A673 (cell line): Measurements from ENCODE around the gene BRPF3. TPM values are rescaled to one million over a fixed set of nuclear protein-coding genes. Genes with fewer than 3 reads are reported as not detected.
A peak's percentile ranks its signal among the peaks of the same experiment; 100 is the strongest.

Experiments used
- BruUV-seq: library from RNA; stranded (reverse); fragments of 400-500 nt; replicated peaks from 2 replicates; lab custom pipeline; 2021; lab: Mats Ljungman, UMichigan
- CTCF ChIA-PET: fragments of 300-600 bp; sonication (Branson Sonifier 250); formaldehyde crosslinking; loops from one replicate; lab custom pipeline; 2022; ENCODE audit warnings: antibody characterized with exemption; lab: Charles Lee
- POLR2A ChIA-PET: fragments of 300-600 bp; sonication (Branson Sonifier 250); formaldehyde crosslinking; loops from one replicate; lab custom pipeline; 2022; ENCODE audit warnings: antibody characterized with exemption; ENCODE audit not compliant: low non-redundant PET; lab: Charles Lee
- DNase-seq: peaks from one replicate; pipeline ENCODE4 v3.0.0-alpha.2; 2015; ENCODE audit warnings: low spot score
- H3K27ac ChIP-seq: fragments of 200-600 bp; sonication (generic); 2 replicates; pipeline ENCODE4 v1.5.1; 2016; ENCODE audit warnings: mixed run types, low read depth, mild to moderate bottlenecking, mixed read lengths, antibody characterized with exemption, low read length; ENCODE audit not compliant: poor library complexity, severe bottlenecking
- H3K27me3 ChIP-seq: fragments of 200-600 bp; sonication (generic); replicated peaks from 2 replicates; pipeline ENCODE4 v1.6.1; 2017; ENCODE audit warnings: mixed run types, low read depth, mild to moderate bottlenecking, mixed read lengths, antibody characterized with exemption, low read length; ENCODE audit not compliant: insufficient read depth, poor library complexity
- H3K36me3 ChIP-seq: fragments of 200-600 bp; sonication (generic); 2 replicates; pipeline ENCODE4 v1.6.1; 2016; ENCODE audit warnings: mixed run types, mild to moderate bottlenecking, mixed read lengths, antibody characterized with exemption, low read length; ENCODE audit not compliant: insufficient read depth, poor library complexity, severe bottlenecking
- H3K4me1 ChIP-seq: fragments of 200-600 bp; sonication (generic); 2 replicates; pipeline ENCODE4 v1.6.1; 2017; ENCODE audit warnings: mixed run types, mild to moderate bottlenecking, mixed read lengths, antibody characterized with exemption, low read length; ENCODE audit not compliant: insufficient read depth, poor library complexity, severe bottlenecking
- H3K4me3 ChIP-seq: fragments of 200-600 bp; sonication (generic); 2 replicates; pipeline ENCODE4 v1.5.1; 2016; ENCODE audit warnings: low read depth, mixed run types, mild to moderate bottlenecking, mixed read lengths, low read length; ENCODE audit not compliant: poor library complexity, severe bottlenecking
- H3K9me3 ChIP-seq: fragments of 200-600 bp; sonication (generic); 2 replicates; pipeline ENCODE4 v1.6.1; 2016; ENCODE audit warnings: mixed run types, low read depth, mild to moderate bottlenecking, mixed read lengths, antibody characterized with exemption, low read length; ENCODE audit not compliant: poor library complexity, severe bottlenecking
- CTCF ChIP-seq: fragments of 300-800, 200-600 bp; sonication (generic); conservative IDR thresholded peaks from 2 replicates; pipeline ENCODE4 v1.5.1; 2017; ENCODE audit warnings: low read depth, mild to moderate bottlenecking, antibody characterized with exemption, low read length, moderate library complexity, mixed read lengths
- EZH2 ChIP-seq: fragments of 200-600 bp; sonication (generic); IDR thresholded peaks from 2 replicates; pipeline ENCODE4 v1.6.1; 2017; ENCODE audit warnings: borderline replicate concordance, low read depth, mild to moderate bottlenecking, mixed read lengths, antibody characterized with exemption, low read length; ENCODE audit not compliant: poor library complexity, severe bottlenecking
- intact Hi-C: fragments of 100-400 bp; cut with micrococcal nuclease; formaldehyde crosslinking; loops from one replicate; pipeline ENCODE4 v1.10.0; 2022; ENCODE audit not compliant: unreplicated experiment
- total RNA-seq: library from RNA; stranded (reverse); gene quantifications from 2 replicates; pipeline ENCODE4 v1.2.3, GENCODE V29; 2021

The BRPF3 gene
- total RNA-seq, 1 experiment from 2014 or later, result 39.3 TPM

GRCh38 chr6:36232172-36232571, 35.6 kb downstream of the BRPF3 start:
- Histone ChIP-seq H3K9me3 (no peaks in the 10 kb centered on the region), H3K36me3 (peaks cover 16% of the 10 kb centered on the region), H3K27ac (no peak overlapping the region), H3K4me3 (no peak overlapping the region), H3K4me1 (no peaks in the 10 kb centered on the region), H3K27me3 (no peaks in the 10 kb centered on the region)
- intact Hi-C loops, result no loop called here
- no peak for DNase-seq
- ChIA-PET CTCF (no interaction called here), POLR2A (no interaction called here)
- TF ChIP-seq CTCF, result no peak
- no peak for TF ChIP-seq EZH2
- TSS peak; percentile 67 for BruUV-seq

- no peaks in the 10 kb centered on the region for H3K4me1 ChIP-seq
- no peak overlapping the region for H3K27ac ChIP-seq
- no peaks in the 10 kb centered on the region for H3K9me3 ChIP-seq
- H3K36me3 ChIP-seq, result peaks cover 16% of the 10 kb centered on the region
- TF ChIP-seq CTCF (no peak), EZH2 (no peak)
- no peak for DNase-seq
- POLR2A ChIA-PET, result no interaction called here
- no TSS peak for BruUV-seq
- CTCF ChIA-PET, result no interaction called here
- no peak overlapping the region for H3K4me3 ChIP-seq
- intact Hi-C loops, result no loop called here
- H3K27me3 ChIP-seq, result no peaks in the 10 kb centered on the region
Measured at GRCh38 chr6:36235309-36235708, 38.8 kb downstream of the BRPF3 start.

GRCh38 chr6:36235862-36236261, 39.3 kb downstream of the BRPF3 start:
- no TSS peak for BruUV-seq
- Histone ChIP-seq H3K4me3 (no peak overlapping the region), H3K27ac (no peak overlapping the region), H3K4me1 (no peaks in the 10 kb centered on the region), H3K36me3 (peaks cover 11% of the 10 kb centered on the region), H3K9me3 (no peaks in the 10 kb centered on the region), H3K27me3 (no peaks in the 10 kb centered on the region)
- no peak for TF ChIP-seq CTCF
- TF ChIP-seq EZH2, result no peak
- ChIA-PET CTCF (no interaction called here), POLR2A (no interaction called here)
- intact Hi-C loops, result no loop called here
- no peak for DNase-seq
